B cell (primary cell): Measurements from ENCODE around the gene IGFL4. TPM values are rescaled to one million over a fixed set of nuclear protein-coding genes. Genes with fewer than 3 reads are reported as not detected.

Experiments used
- polyA plus RNA-seq: library from polyadenylated mRNA; depleted of rRNA; stranded (reverse); fragments of >200 nt; gene quantifications from 2 replicates; pipeline ENCODE4 v1.2.3, GENCODE V29; 2012
- small RNA-seq: library from RNA; depleted of rRNA; stranded (forward); fragments of <200 nt; gene quantifications from one replicate; pipeline ENCODE3, GENCODE V24; 2012; ENCODE audit warnings: low replicate concordance, low read depth; ENCODE audit not compliant: insufficient read length
- total RNA-seq, 2 donors: library from RNA; stranded (reverse); fragments of 120-200 nt in 1 of 2; gene quantifications; 1 replicate in 1 of 2; 2 replicates in 1 of 2; pipeline versions ENCODE4 v1.2.3 to v1.2.4, GENCODE V29; 2013 to 2022

IGFL4 gene
- total and polyA plus RNA-seq, 2 donors (not counting 1 experiment from before 2014, with no cell fraction given) = not detected

Small RNAs within 50 kb of the gene (small RNA-seq; reads per million reads assigned to genes)
- not detected for gene MIR769

Other genes starting within 250 kb of the IGFL4 start
- 86.4 and 91.2 TPM in 2 replicates for gene DMWD, start 248.2 kb downstream of the IGFL4 start, total RNA-seq
- 22.5 and 25.1 TPM in 2 replicates for gene DMWD, start 248.2 kb downstream of the IGFL4 start, polyA plus RNA-seq
- 0.62 and 0.73 TPM in 2 replicates for gene RSPH6A, start 225.7 kb downstream of the IGFL4 start, total RNA-seq
- 0.03 TPM in 1 of 2 replicates, not detected in the other for gene RSPH6A, start 225.7 kb downstream of the IGFL4 start, polyA plus RNA-seq
- gene SYMPK, start 177.9 kb downstream of the IGFL4 start, total RNA-seq = 131 and 138 TPM in 2 replicates
- 107 and 119 TPM in 2 replicates for gene SYMPK, start 177.9 kb downstream of the IGFL4 start, polyA plus RNA-seq
- not detected in 2 replicates for gene FOXA3, start 176.7 kb downstream of the IGFL4 start, total RNA-seq
- gene FOXA3, start 176.7 kb downstream of the IGFL4 start, polyA plus RNA-seq = not detected in 2 replicates
- gene IRF2BP1, start 154.9 kb downstream of the IGFL4 start, total RNA-seq = 32.9 and 33.9 TPM in 2 replicates
- 10.9 and 14.9 TPM in 2 replicates for gene IRF2BP1, start 154.9 kb downstream of the IGFL4 start, polyA plus RNA-seq
- gene MYPOP, start 138.4 kb downstream of the IGFL4 start, total RNA-seq = 10.7 and 12.1 TPM in 2 replicates
- gene MYPOP, start 138.4 kb downstream of the IGFL4 start, polyA plus RNA-seq = 5.1 and 5.7 TPM in 2 replicates
- gene NANOS2, start 126.2 kb downstream of the IGFL4 start, total RNA-seq = not detected in 2 replicates
- gene NANOS2, start 126.2 kb downstream of the IGFL4 start, polyA plus RNA-seq = not detected in 2 replicates
- 0.19 TPM in 1 of 2 replicates, not detected in the other for gene NOVA2, start 67.1 kb downstream of the IGFL4 start, total RNA-seq
- gene NOVA2, start 67.1 kb downstream of the IGFL4 start, polyA plus RNA-seq = not detected in 2 replicates
- 30.1 and 37.0 TPM in 2 replicates for gene CCDC61, start 45.5 kb downstream of the IGFL4 start, total RNA-seq
- gene CCDC61, start 45.5 kb downstream of the IGFL4 start, polyA plus RNA-seq = 16.1 and 20.6 TPM in 2 replicates
- not detected in 2 replicates for gene PGLYRP1, start 17.9 kb downstream of the IGFL4 start, total RNA-seq
- not detected in 2 replicates for gene PGLYRP1, start 17.9 kb downstream of the IGFL4 start, polyA plus RNA-seq
- gene IGFL3, start 83.7 kb upstream of the IGFL4 start, total RNA-seq = not detected in 2 replicates
- gene IGFL3, start 83.7 kb upstream of the IGFL4 start, polyA plus RNA-seq = not detected in 2 replicates
- gene IGFL2, start 107.2 kb upstream of the IGFL4 start, total RNA-seq = not detected in 2 replicates
- not detected in 2 replicates for gene IGFL2, start 107.2 kb upstream of the IGFL4 start, polyA plus RNA-seq
- gene IGFL1, start 188.7 kb upstream of the IGFL4 start, total RNA-seq = not detected in 2 replicates
- gene IGFL1, start 188.7 kb upstream of the IGFL4 start, polyA plus RNA-seq = 0.15 TPM in 1 of 2 replicates, not detected in the other